Measurements from ENCODE around the gene HRK.

HRK gene

GRCh38 chr12:116881325-116881876 is at the start of gene HRK:
Gene HRK, minus strand, starts transcription at chr12:116881441. Its CDS starts 134 bp downstream, at chr12:116881307.
- DNase-seq (ENCODE audit: low spot score): no peak

- no peak for DNase-seq (ENCODE audit: low spot score)
Observed at GRCh38 chr12:116929885-116930284, 48.6 kb upstream of the HRK start.

- no peak for DNase-seq (ENCODE audit: low spot score)
Observed at GRCh38 chr12:116928504-116928903, 47.3 kb upstream of the HRK start.

- DNase-seq (ENCODE audit: low spot score): no peak
Observed at GRCh38 chr12:116927244-116927940, 46.2 kb upstream of the HRK start.

- no peak for DNase-seq (ENCODE audit: low spot score)
Observed at GRCh38 chr12:116926283-116927243, 45.3 kb upstream of the HRK start.

GRCh38 chr12:116924558-116925453 is 43.6 kb upstream of the HRK start:
- peak; percentile 82 for DNase-seq (ENCODE audit: low spot score)

GRCh38 chr12:116922194-116922897 is 41.1 kb upstream of the HRK start:
- DNase-seq (ENCODE audit: low spot score): no peak

- no peak for DNase-seq (ENCODE audit: low spot score)
Observed at GRCh38 chr12:116920939-116921338, 39.7 kb upstream of the HRK start.

GRCh38 chr12:116919706-116920485 is 38.7 kb upstream of the HRK start:
- no peak for DNase-seq (ENCODE audit: low spot score)

DNA sequence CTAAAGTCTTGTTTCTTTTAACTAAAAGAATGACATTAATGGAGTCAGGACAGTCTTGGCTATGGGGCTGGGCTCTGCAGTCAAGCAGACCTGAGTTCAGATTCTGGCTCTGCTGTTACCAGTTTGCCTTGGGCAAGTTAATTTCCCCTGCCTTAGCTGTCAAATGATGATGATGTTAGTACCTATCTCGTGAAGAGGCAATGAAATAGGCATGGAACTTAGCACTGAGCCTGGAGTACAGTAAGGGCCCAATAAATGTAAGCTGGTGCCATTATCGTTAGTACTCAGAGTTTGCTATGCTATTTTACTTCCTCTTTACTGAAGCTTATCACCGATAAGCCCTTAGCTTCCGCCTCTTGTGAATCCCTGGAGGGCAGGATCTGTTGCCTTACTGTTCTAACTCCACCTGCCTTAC is 38.0 kb upstream of the HRK start:
- no peak for DNase-seq (ENCODE audit: low spot score)

- DNase-seq (ENCODE audit: low spot score): no peak
Observed at GRCh38 chr12:116918464-116918863, 37.2 kb upstream of the HRK start.

DNA sequence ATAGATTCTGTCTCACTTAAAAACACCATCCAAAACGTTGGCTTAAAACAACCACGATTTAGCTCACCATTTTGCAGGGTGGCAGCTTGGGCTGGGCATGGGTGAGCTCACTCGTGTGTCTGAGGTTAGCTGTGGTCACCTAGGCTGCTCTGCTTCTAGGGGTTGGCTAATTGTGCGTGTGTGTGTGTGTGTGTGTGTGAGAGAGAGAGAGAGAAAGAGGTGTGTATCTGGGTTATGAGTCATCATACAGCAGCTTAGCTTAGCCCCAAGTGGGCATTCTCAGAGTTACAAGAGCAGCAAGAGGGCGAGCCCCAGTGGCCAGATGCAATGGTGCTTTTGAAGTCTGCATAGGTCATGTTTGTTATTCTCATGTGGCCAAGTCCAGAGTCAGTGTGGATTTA is 35.5 kb upstream of the HRK start:
- peak; percentile 67 for DNase-seq (ENCODE audit: low spot score)

DNA sequence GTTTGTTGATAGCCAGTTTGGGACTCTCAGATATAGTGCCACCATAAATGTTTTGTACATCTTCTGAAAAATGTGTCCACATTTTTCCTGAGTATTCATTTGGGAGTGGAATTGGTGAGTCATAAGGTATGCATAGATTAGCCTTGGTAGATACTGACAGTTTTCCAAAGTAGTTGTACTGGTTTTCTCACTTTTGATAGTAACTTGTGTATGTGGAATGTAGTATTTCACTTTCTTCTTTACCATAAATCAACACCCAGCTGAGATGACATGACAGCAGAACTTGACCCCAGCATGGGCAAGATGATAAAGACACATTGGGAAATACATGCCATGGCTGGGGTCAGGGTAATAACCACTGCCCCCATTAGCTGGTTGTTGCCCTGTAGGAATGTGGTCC is 34.9 kb upstream of the HRK start:
- no peak for DNase-seq (ENCODE audit: low spot score)

DNA sequence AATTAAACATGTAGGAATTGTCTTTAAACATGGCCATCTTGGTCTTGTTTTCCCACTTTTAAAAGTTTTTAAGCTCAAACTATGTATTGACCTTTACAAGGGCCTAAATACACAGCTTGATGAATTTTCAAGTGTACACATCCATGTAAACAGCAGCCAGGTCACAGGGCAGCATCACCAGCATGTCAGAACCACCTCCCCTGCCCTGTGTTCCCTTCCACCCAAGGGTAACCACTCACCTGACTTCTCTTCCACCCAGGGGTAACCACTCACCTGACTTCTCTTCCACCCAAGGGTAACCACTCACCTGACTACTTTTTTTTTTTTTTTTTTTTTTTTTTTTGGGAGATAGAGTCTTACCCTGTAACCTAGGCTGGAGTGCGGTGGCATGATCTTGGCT is 34.1 kb upstream of the HRK start:
- DNase-seq (ENCODE audit: low spot score): no peak

DNA sequence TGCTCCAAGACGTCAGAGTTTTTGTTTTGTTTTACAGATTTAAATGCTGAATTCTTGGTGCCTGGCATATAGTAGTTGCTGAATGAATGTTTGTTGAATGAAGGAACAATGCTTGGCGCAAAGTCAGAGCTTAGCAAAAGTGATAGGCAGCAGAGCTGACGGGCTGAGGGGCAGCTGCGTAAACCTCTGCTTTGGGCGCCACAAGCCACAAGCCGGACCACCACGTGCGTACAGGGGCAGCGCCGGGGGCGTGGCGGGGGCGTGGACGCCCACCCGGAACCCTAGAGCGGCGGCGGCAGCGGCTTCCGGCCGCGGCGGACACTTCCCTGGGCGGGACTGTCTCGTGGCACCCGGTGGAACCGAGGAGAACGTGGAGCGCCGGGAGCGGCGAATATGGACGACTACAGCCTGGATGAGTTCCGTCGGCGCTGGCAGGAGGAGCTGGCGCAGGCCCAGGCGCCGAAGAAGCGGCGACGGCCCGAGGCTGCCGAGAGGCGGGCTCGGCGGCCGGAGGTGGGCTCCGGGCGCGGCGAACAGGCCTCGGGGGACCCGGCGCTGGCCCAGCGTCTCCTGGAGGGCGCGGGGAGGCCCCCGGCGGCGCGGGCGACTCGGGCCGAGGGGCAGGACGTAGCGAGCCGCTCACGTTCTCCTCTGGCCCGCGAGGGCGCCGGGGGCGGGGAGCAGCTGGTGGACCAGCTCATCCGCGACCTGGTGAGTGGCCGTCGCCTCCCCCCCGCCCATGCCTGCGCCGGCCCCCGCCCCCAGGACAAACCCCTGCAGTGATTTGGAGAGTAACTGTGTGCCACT is 29.6 kb upstream of the HRK start, which contains the start of gene FBXW8:
FBXW8 (plus strand) TSS at position 306 of the 807 bp plus-strand sequence; CDS start at position 394, 88 bp downstream.
- DNase-seq (ENCODE audit: low spot score): peak; percentile 97

DNA sequence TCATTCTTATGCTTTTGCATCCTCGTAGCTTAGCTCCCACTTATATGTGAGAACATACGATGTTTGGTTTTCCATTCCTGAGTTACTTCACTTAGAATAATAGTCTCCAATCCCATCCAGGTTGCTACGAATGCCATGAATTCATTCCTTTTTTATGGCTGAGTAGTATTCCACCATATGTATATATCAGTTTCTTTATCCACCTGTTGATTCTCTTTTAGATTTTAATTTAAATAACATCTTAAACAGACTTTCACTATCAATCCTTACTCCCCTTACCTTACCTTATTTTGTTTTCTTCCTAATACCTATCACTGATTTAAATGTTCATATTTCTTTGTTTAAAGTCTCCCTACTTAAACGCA is 29.0 kb upstream of the HRK start:
- DNase-seq (ENCODE audit: low spot score): no peak

DNA sequence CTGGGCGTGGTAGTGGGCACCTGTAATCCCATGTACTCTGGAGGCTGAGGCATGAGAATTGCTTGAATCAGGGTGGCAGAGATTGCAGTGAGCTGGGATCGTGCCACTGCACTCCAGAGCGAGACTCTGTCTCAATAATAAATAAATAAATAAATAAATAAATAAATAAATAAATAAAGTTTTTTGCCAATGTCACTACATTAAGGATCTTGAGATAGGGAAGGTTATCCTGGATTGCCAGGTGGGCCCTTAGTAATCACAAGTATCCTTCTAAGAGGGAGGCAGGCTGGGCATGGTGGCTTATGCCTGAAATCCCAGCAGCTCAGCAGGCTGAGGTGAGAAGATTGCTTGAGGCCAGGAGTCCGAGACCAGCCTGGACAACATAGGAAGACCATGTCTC is 25.0 kb upstream of the HRK start:
- DNase-seq (ENCODE audit: low spot score): no peak

- DNase-seq (ENCODE audit: low spot score): no peak
Observed at GRCh38 chr12:116903818-116904217, 22.6 kb upstream of the HRK start.

DNA sequence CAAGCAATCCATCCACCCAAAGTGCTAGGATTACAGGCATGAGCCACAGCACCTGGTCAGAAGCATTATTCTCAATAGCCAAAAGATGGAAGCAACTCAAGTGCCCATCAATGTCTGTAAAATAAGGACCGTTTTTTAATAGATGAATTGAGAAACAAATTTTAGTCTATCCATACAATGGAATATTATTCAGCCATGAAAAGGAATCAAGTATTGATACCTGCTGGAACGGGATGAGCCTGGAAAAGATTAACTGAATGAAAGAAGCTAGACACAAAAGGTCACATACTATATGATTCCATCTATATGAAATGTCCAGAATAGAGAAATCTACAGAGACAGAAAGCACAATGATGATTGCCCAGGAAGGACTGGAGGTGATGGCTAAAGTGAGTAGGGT is 20.4 kb upstream of the HRK start:
- no peak for DNase-seq (ENCODE audit: low spot score)

All from AG20443 (cell line).